ENCODE data around the gene SLC6A12. TPM values are rescaled to one million over a fixed set of nuclear protein-coding genes. Genes with fewer than 3 reads are reported as not detected.

SLC6A12 gene
- polyA plus RNA-seq, 1 of the 3 experiments (the other 2 are of a cell fraction) = 0.02 TPM

- no peak for TF ChIP-seq NRF1 (IDR thresholded peaks at IDR 0.05; ENCODE audit: low read depth, low read length)
- TF ChIP-seq PBX3 (IDR thresholded peaks at IDR 0.05) = no peak
- no peak for TF ChIP-seq USF1 (IDR thresholded peaks at IDR 0.05; ENCODE audit: borderline replicate concordance, low read depth)
- no peak for TF ChIP-seq FOSL2 (IDR thresholded peaks at IDR 0.05; ENCODE audit: borderline replicate concordance, low read depth)
- TF ChIP-seq EP300 (IDR thresholded peaks at IDR 0.05; ENCODE audit: borderline replicate concordance in 1 of 2, low read depth in 1 of 2, low read length in 1 of 2) = no peak
- TF ChIP-seq SIN3A (IDR thresholded peaks at IDR 0.05; ENCODE audit: borderline replicate concordance, low read depth, low read length) = no peak
- TF ChIP-seq MEF2A (IDR thresholded peaks at IDR 0.05; ENCODE audit: borderline replicate concordance, low read depth) = no peak
- no peak for TF ChIP-seq GABPA (IDR thresholded peaks at IDR 0.05; ENCODE audit: low read depth)
- no peak for TF ChIP-seq CTCF (IDR thresholded peaks at IDR 0.05)
- no peak for TF ChIP-seq NFIC (IDR thresholded peaks at IDR 0.05; ENCODE audit: borderline replicate concordance)
- no peak for TF ChIP-seq RFX5 (IDR thresholded peaks at IDR 0.05; ENCODE audit: low read length)
- no peak for TF ChIP-seq TAF1 (IDR thresholded peaks at IDR 0.05; ENCODE audit: borderline replicate concordance, low read depth, low read length)
- no peak for TF ChIP-seq TCF12 (IDR thresholded peaks at IDR 0.05)
- DNase-seq = no peak
- Histone ChIP-seq H3K27me3 (ENCODE audit: insufficient read depth) (peaks cover 5% of the 10 kb centered on the region; the same call in 1 of the 2 replicates), H3K4me1 (ENCODE audit: control insufficient read depth in 1 of 2, insufficient read depth in 2 of 2, low read depth in 1 of 2, low read length in 1 of 2) (no peaks in the 10 kb centered on the region; a peak in 1 of 4 replicates), H2AFZ (ENCODE audit: low read depth) (no peak overlapping the region), H3K79me2 (ENCODE audit: insufficient read depth) (no peaks in the 10 kb centered on the region), H3K9me2 (no peaks in the 10 kb centered on the region), H3K36me3 (replicated peaks in 1 of 2; ENCODE audit: control insufficient read depth in 1 of 2, insufficient read depth in 2 of 2, low read length in 1 of 2) (no peaks in the 10 kb centered on the region), H3F3A (replicated peaks; ENCODE audit: insufficient read depth) (no peaks in the 10 kb centered on the region), H3K4me2 (no peak overlapping the region), H3K4me3 (ENCODE audit: low read depth in 2 of 2, low read length in 1 of 2) (no peak overlapping the region), H3K9me3 (no peaks in the 10 kb centered on the region), H3K27ac (ENCODE audit: low read depth in 2 of 2, low read length in 1 of 2) (no peak overlapping the region), H4K20me1 (ENCODE audit: insufficient read depth) (no peaks in the 10 kb centered on the region), H3K9ac (no peak overlapping the region)
- ChIA-PET CTCF (interaction anchor here (1.5 kb wide), 1 partner anchor 8 kb away, joined by 3 read pairs; no protein-coding TSS in a partner anchor), POLR2A (no interaction called here)
- WGBS (ENCODE audit: low lambda C conversion rate) = 52% methylated on average over 17 of the region's 18 CpGs
These were observed 14.2 kb upstream of the SLC6A12 start for GRCh38 chr12:227923-228845.
